Natural killer cell (primary cell): ENCODE measurements around the gene RBMX2. TPM values are rescaled to one million over a fixed set of nuclear protein-coding genes. Genes with fewer than 3 reads are reported as not detected.

Source experiments
- ATAC-seq, 3 donors: fragments of 150-1000 bp in 2 of 3; fragments of 200-7000 bp in 1 of 3; cut with Tn5 transposase; 1 replicate in 1 of 3; 2 replicates in 2 of 3; pipeline ENCODE4 v1.10.0; 2021; ENCODE audit warnings: mild to moderate bottlenecking in 2 of 3, moderate library complexity in 2 of 3
- DNase-seq, 2 donors: peaks; one replicate each; pipeline versions ENCODE4 v3.0.0 to v3.0.0-alpha.2; 2013 to 2021; ENCODE audit warnings: mixed read lengths in 1 of 2
- H3K27ac ChIP-seq: one replicate; pipeline ENCODE4 v1.5.1; 2013; ENCODE audit warnings: mild to moderate bottlenecking, low read length
- H3K27me3 ChIP-seq: one replicate; pipeline ENCODE4 v1.6.1; 2013; ENCODE audit warnings: low read length; ENCODE audit not compliant: control insufficient read depth, insufficient read depth
- H3K36me3 ChIP-seq: one replicate; pipeline ENCODE4 v1.6.1; 2013; ENCODE audit warnings: low read length; ENCODE audit not compliant: control insufficient read depth, insufficient read depth
- H3K4me1 ChIP-seq: one replicate; pipeline ENCODE4 v1.6.1; 2013; ENCODE audit warnings: low read length; ENCODE audit not compliant: control insufficient read depth, insufficient read depth
- H3K4me3 ChIP-seq: one replicate; pipeline ENCODE4 v1.5.1; 2013; ENCODE audit warnings: low read length
- H3K9me3 ChIP-seq: one replicate; pipeline ENCODE4 v1.6.1; 2013; ENCODE audit warnings: low read length; ENCODE audit not compliant: control insufficient read depth, insufficient read depth
- H3K27ac Mint-ChIP-seq, 2 donors: one replicate each; pipeline ENCODE4 v1.8.0; 2022; ENCODE audit warnings: mild to moderate bottlenecking in 2 of 2, mixed read lengths in 2 of 2, moderate library complexity in 1 of 2
- H3K27me3 Mint-ChIP-seq, 2 donors: one replicate each; pipeline ENCODE4 v1.8.0; 2022; ENCODE audit warnings: low read depth in 2 of 2, mixed read lengths in 2 of 2
- H3K36me3 Mint-ChIP-seq: one replicate; pipeline ENCODE4 v1.8.0; 2022; ENCODE audit warnings: mixed read lengths
- H3K4me1 Mint-ChIP-seq, 2 donors: one replicate each; pipeline ENCODE4 v1.8.0; 2022; ENCODE audit warnings: mixed read lengths in 2 of 2
- H3K4me3 Mint-ChIP-seq: one replicate; pipeline ENCODE4 v1.8.0; 2022; ENCODE audit warnings: mild to moderate bottlenecking, moderate library complexity, mixed read lengths
- H3K9me3 Mint-ChIP-seq, 2 donors: one replicate each; pipeline ENCODE4 v1.8.0; 2022; ENCODE audit warnings: mixed read lengths in 2 of 2
- CTCF ChIP-seq: fragments of 200-600 bp; IDR thresholded peaks from one replicate; pipeline ENCODE4 v1.8.0; 2022; ENCODE audit warnings: antibody characterized with exemption
- WGBS: methylation state at CpG from one replicate; pipeline ENCODE4 v1.1.7; 2013; ENCODE audit warnings: missing lambda C conversion rate; ENCODE audit not compliant: insufficient coverage; 5-methylcytosine and 5-hydroxymethylcytosine counted together
- intact Hi-C: fragments of 100-400 bp; cut with micrococcal nuclease; formaldehyde crosslinking; loops from one replicate; pipeline ENCODE4 v1.14.2; 2022
- total RNA-seq, 4 donors: library from RNA; stranded (reverse); fragments of 120-200 nt in 1 of 4; gene quantifications; one replicate each; pipeline versions ENCODE4 v1.2.3 to v1.2.4, GENCODE V29; 2013 to 2022

The RBMX2 gene
- total RNA-seq, 3 donors from 2014 or later (not counting 1 experiment from before 2014, with no cell fraction given), result 19.1 to 26.3 (median 21.9) TPM

- H3K27ac ChIP-seq, result no peak within 1 kb of the TSS
- ATAC-seq (no peak), DNase-seq (no peak)
- no peaks in the 10 kb centered on the region for H3K36me3 ChIP-seq
- Mint-ChIP-seq H3K27me3 (peaks cover 3 to 57% of the 10 kb centered on the region in 2 donors), H3K4me1 (no peaks in the 10 kb centered on the region), H3K9me3 (no peaks in the 10 kb centered on the region), H3K27ac (no peak within 1 kb of the TSS), H3K36me3 (no peaks in the 10 kb centered on the region), H3K4me3 (no peak within 1 kb of the TSS)
- H3K4me1 ChIP-seq, result no peaks in the 10 kb centered on the region
- 92% methylated on average over 4 of the region's 4 CpGs for WGBS
- H3K27me3 ChIP-seq, result no peaks in the 10 kb centered on the region
- TF ChIP-seq CTCF, result no peak
- H3K9me3 ChIP-seq, result no peaks in the 10 kb centered on the region
- H3K4me3 ChIP-seq, result no peak within 1 kb of the TSS
- intact Hi-C loops, result no loop called here
Observed at GRCh38 chrX:130385520-130385919, 16.3 kb upstream of the RBMX2 start, which contains the start of gene GPR119. Gene GPR119, minus strand, starts transcription at chrX:130385674. Its CDS starts 227 bp downstream, at chrX:130385447.

DNA sequence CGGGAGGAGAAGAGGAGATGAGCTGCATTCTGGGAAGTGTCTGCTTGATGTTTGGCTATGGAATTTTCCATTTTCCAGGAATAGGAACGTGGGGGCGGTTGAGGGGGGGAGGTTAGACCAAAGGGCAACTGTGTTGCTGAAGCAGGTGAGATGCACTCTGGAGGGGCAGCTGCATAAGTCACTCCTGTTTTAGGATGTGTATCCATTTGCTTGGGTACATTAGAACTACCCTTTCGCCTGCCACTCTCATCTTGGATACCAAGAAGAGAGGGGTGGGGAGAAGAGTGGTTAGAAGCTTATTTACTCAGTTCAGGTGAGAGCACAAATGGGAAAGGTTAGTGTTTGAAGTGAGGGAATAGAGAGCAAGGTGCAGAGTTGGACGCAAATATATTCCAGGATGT lies 15.4 kb upstream of the RBMX2 start:
- peaks cover 3 to 54% of the 10 kb centered on the region in 2 donors for H3K27me3 Mint-ChIP-seq
- no peaks in the 10 kb centered on the region for H3K36me3 Mint-ChIP-seq
- H3K4me1 Mint-ChIP-seq, result no peaks in the 10 kb centered on the region
- Histone ChIP-seq H3K4me1 (no peaks in the 10 kb centered on the region), H3K4me3 (no peak overlapping the region), H3K27ac (no peak overlapping the region), H3K9me3 (no peaks in the 10 kb centered on the region), H3K27me3 (no peaks in the 10 kb centered on the region), H3K36me3 (no peaks in the 10 kb centered on the region)
- no peak overlapping the region for H3K4me3 Mint-ChIP-seq
- no peaks in the 10 kb centered on the region for H3K9me3 Mint-ChIP-seq
- no peak overlapping the region for H3K27ac Mint-ChIP-seq
- intact Hi-C loops, result no loop called here
- no peak for DNase-seq
- no peak for TF ChIP-seq CTCF
- no peak for ATAC-seq
- 82% methylated on average over 5 of the region's 5 CpGs for WGBS

GRCh38 chrX:130393451-130394074 lies 8.2 kb upstream of the RBMX2 start:
- Mint-ChIP-seq H3K27me3 (peaks cover 17 to 56% of the 10 kb centered on the region in 2 donors), H3K36me3 (no peaks in the 10 kb centered on the region), H3K27ac (no peak overlapping the region), H3K9me3 (no peaks in the 10 kb centered on the region), H3K4me1 (no peaks in the 10 kb centered on the region), H3K4me3 (no peak overlapping the region)
- peak in 1 of 2 donors; percentile 5 for DNase-seq
- H3K27me3 ChIP-seq, result peaks cover 5% of the 10 kb centered on the region
- H3K27ac ChIP-seq, result no peak overlapping the region
- H3K4me3 ChIP-seq, result no peak overlapping the region
- no peaks in the 10 kb centered on the region for H3K36me3 ChIP-seq
- H3K9me3 ChIP-seq, result no peaks in the 10 kb centered on the region
- intact Hi-C loops, result loop anchor here (5.0 kb wide), 1 partner anchor 524 kb away; no protein-coding TSS in a partner anchor
- no peaks in the 10 kb centered on the region for H3K4me1 ChIP-seq
- TF ChIP-seq CTCF, result no peak
- no peak for ATAC-seq
- WGBS, result 49% methylated on average over 4 of the region's 5 CpGs

GRCh38 chrX:130395341-130395740 lies 6.4 kb upstream of the RBMX2 start:
- H3K4me3 Mint-ChIP-seq, result no peak overlapping the region
- Histone ChIP-seq H3K27me3 (peaks cover 5% of the 10 kb centered on the region), H3K4me3 (no peak overlapping the region), H3K36me3 (no peaks in the 10 kb centered on the region), H3K9me3 (no peaks in the 10 kb centered on the region), H3K27ac (no peak overlapping the region), H3K4me1 (no peaks in the 10 kb centered on the region)
- no peak for TF ChIP-seq CTCF
- no peaks in the 10 kb centered on the region for H3K9me3 Mint-ChIP-seq
- intact Hi-C loops, result no loop called here
- no peaks in the 10 kb centered on the region for H3K36me3 Mint-ChIP-seq
- peaks cover 23 to 64% of the 10 kb centered on the region in 2 donors for H3K27me3 Mint-ChIP-seq
- no peaks in the 10 kb centered on the region for H3K4me1 Mint-ChIP-seq
- no peak overlapping the region for H3K27ac Mint-ChIP-seq
- 83% methylated on average over 6 of the region's 7 CpGs for WGBS
- ATAC-seq (no peak), DNase-seq (no peak)
